ENCODE data around the gene PRSS57. TPM values are rescaled to one million over a fixed set of nuclear protein-coding genes. Genes with fewer than 3 reads are reported as not detected.

The PRSS57 gene
- total and polyA plus RNA-seq, 4 donors, result 0.10 to 2.0 (median 0.60) TPM; not detected in 1

- Histone ChIP-seq H3K27ac (ENCODE audit: low read depth in 1 of 2, low read length in 1 of 2) (peak overlapping the region; percentile 11 to 26), H3K36me3 (ENCODE audit: control insufficient read depth in 4 of 4, insufficient read depth in 4 of 4, low read length in 4 of 4) (peaks cover 0 to 14% (median 0%) of the 10 kb centered on the region in 4 donors), H3K9me3 (ENCODE audit: control insufficient read depth in 4 of 4, insufficient read depth in 3 of 4, low read length in 3 of 4) (no peaks in the 10 kb centered on the region), H3K27me3 (ENCODE audit: control insufficient read depth in 3 of 3, insufficient read depth in 3 of 3, low read length in 2 of 3) (no peaks in the 10 kb centered on the region), H3K4me1 (ENCODE audit: control insufficient read depth in 5 of 5, insufficient read depth in 5 of 5, low read length in 5 of 5) (peaks cover 0 to 41% (median 10%) of the 10 kb centered on the region in 5 donors), H3K4me3 (no peak overlapping the region), H3K9ac (ENCODE audit: insufficient read depth in 1 of 2, low read length in 2 of 2) (no peak overlapping the region)
- 69 to 72% methylated on average over 44 to 50 of the region's 50 CpGs for WGBS, 2 donors
- TF ChIP-seq CTCF (IDR thresholded peaks at IDR 0.05; ENCODE audit: control extremely low read depth, extremely low read depth), result no peak
- DNase-seq (no peak), ATAC-seq (ENCODE audit: insufficient read depth, low FRiP score) (no peak)
Observed at GRCh38 chr19:658916-659839, 36.1 kb downstream of the PRSS57 start.

- peaks cover 0 to 23% (median 3%) of the 10 kb centered on the region in 4 donors for H3K36me3 ChIP-seq (ENCODE audit: control insufficient read depth in 4 of 4, insufficient read depth in 4 of 4, low read length in 4 of 4)
- no peaks in the 10 kb centered on the region for H3K27me3 ChIP-seq (ENCODE audit: control insufficient read depth in 3 of 3, insufficient read depth in 3 of 3, low read length in 2 of 3)
- no peak overlapping the region for H3K9ac ChIP-seq (ENCODE audit: insufficient read depth in 1 of 2, low read length in 2 of 2)
- DNase-seq (no peak), ATAC-seq (ENCODE audit: insufficient read depth, low FRiP score) (no peak)
- no peak for TF ChIP-seq CTCF (IDR thresholded peaks at IDR 0.05; ENCODE audit: control extremely low read depth, extremely low read depth)
- H3K9me3 ChIP-seq (ENCODE audit: control insufficient read depth in 4 of 4, insufficient read depth in 3 of 4, low read length in 3 of 4), result no peaks in the 10 kb centered on the region
- no peak overlapping the region for H3K27ac ChIP-seq (ENCODE audit: low read depth in 1 of 2, low read length in 1 of 2)
- WGBS, 2 donors, result 87 to 88% methylated on average over 33 of the region's 33 CpGs
- no peak overlapping the region for H3K4me3 ChIP-seq
- H3K4me1 ChIP-seq (ENCODE audit: control insufficient read depth in 5 of 5, insufficient read depth in 5 of 5, low read length in 5 of 5), result peaks cover 0 to 37% (median 10%) of the 10 kb centered on the region in 5 donors
Observed at GRCh38 chr19:658059-658839, 37.0 kb downstream of the PRSS57 start.

GRCh38 chr19:657611-658010 is 37.6 kb downstream of the PRSS57 start:
- Histone ChIP-seq H3K9ac (ENCODE audit: insufficient read depth in 1 of 2, low read length in 2 of 2) (no peak overlapping the region), H3K9me3 (ENCODE audit: control insufficient read depth in 4 of 4, insufficient read depth in 3 of 4, low read length in 3 of 4) (no peaks in the 10 kb centered on the region), H3K4me3 (no peak overlapping the region), H3K36me3 (ENCODE audit: control insufficient read depth in 4 of 4, insufficient read depth in 4 of 4, low read length in 4 of 4) (peaks cover 0 to 25% (median 3%) of the 10 kb centered on the region in 4 donors), H3K27ac (ENCODE audit: low read depth in 1 of 2, low read length in 1 of 2) (no peak overlapping the region), H3K27me3 (ENCODE audit: control insufficient read depth in 3 of 3, insufficient read depth in 3 of 3, low read length in 2 of 3) (no peaks in the 10 kb centered on the region), H3K4me1 (ENCODE audit: control insufficient read depth in 5 of 5, insufficient read depth in 5 of 5, low read length in 5 of 5) (peaks cover 0 to 37% (median 10%) of the 10 kb centered on the region in 5 donors)
- no peak for TF ChIP-seq CTCF (IDR thresholded peaks at IDR 0.05; ENCODE audit: control extremely low read depth, extremely low read depth)
- DNase-seq (no peak), ATAC-seq (ENCODE audit: insufficient read depth, low FRiP score) (no peak)
- 87 to 95% methylated on average over 19 of the region's 19 CpGs for WGBS, 2 donors

Data from lung (tissue), 12 donors.